ENCODE results near the gene ZNF219.

GRCh38 chr14:21095430-21096205 is 2.8 kb downstream of the ZNF219 start:
- TF ChIP-seq POLR2A (IDR thresholded peaks at IDR 0.05) (no peak), CTCF (IDR thresholded peaks at IDR 0.05) (no peak)
